ENCODE results near the gene NOTCH2. TPM values are rescaled to one million over a fixed set of nuclear protein-coding genes. Genes with fewer than 3 reads are reported as not detected.

NOTCH2 gene
- total RNA-seq, 1 experiment from 2014 or later = 27.0 TPM

- DNase-seq (ENCODE audit: low spot score) = no peak
Measured at GRCh38 chr1:119975006-119975405, 94.5 kb downstream of the NOTCH2 start.

- no peak for DNase-seq (ENCODE audit: low spot score)
Measured at GRCh38 chr1:119974013-119974412, 95.4 kb downstream of the NOTCH2 start.

GRCh38 chr1:119971710-119972570 lies 97.5 kb downstream of the NOTCH2 start:
- no peak for DNase-seq (ENCODE audit: low spot score)

GRCh38 chr1:119968601-119969000 lies 100.9 kb downstream of the NOTCH2 start:
- peak; percentile 51 for DNase-seq (ENCODE audit: low spot score)

DNA sequence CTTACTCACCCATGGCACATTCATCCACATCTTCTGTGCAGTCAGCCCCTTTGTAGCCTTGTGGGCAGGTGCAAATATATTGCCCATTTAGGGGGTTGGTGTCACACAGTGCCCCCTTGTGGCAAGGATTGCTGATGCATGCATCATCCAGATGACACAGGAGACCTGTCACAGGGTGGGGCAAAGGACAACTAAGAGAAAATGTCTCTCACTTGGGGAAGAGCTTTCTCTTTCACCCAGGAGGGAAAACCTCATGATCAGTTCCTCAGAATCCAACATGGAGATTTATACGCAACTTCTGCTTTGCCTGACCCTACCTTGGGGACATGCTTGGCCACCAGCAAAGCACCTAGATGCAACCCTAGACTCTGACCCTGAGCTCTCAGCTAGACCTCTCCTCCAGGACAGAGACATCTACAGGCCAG lies 101.4 kb downstream of the NOTCH2 start:
- DNase-seq (ENCODE audit: low spot score) = peak; percentile 86

- no peak for DNase-seq (ENCODE audit: low spot score)
Measured at GRCh38 chr1:119966681-119967080, 102.8 kb downstream of the NOTCH2 start.

GRCh38 chr1:119966020-119966419 lies 103.4 kb downstream of the NOTCH2 start:
- no peak for DNase-seq (ENCODE audit: low spot score)

DNA sequence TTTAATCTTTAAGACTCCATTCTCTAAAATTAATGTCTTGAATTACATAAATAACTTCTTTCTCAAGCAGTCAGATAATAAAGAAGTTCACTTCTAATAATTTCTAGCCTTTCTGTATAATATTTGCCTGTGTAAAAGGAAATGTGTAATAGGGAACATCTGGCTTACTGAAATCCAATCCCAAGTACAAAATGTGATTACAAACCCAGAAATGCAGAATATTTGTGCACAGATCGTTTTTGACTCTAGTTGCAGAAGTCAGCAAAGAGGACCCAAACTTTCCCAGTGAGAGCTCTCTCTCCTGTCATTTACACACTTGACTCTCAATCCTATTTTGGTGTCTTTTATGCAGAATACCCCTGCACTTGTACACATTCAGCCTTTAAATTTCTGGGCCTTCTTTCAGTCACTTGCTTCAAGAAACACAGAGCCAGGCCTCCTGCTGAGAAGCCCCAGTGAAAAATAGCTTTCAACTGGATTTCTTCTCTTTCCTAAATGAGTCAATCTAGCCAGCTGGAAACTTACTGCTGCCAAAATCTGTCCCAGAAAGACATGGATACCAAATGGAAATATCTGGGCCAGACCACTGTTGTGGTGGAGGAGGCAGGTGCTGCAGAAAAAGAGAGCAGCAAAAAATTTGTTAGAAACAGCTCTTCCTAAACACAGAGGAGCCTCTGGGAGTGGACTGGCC lies 104.6 kb downstream of the NOTCH2 start:
- DNase-seq (ENCODE audit: low spot score) = no peak

- DNase-seq (ENCODE audit: low spot score) = no peak
Measured at GRCh38 chr1:119962296-119962968, 107.0 kb downstream of the NOTCH2 start.

GRCh38 chr1:119960501-119960900 lies 109.0 kb downstream of the NOTCH2 start:
- no peak for DNase-seq (ENCODE audit: low spot score)

- DNase-seq (ENCODE audit: low spot score) = no peak
Measured at GRCh38 chr1:119959268-119960220, 109.9 kb downstream of the NOTCH2 start.

DNA sequence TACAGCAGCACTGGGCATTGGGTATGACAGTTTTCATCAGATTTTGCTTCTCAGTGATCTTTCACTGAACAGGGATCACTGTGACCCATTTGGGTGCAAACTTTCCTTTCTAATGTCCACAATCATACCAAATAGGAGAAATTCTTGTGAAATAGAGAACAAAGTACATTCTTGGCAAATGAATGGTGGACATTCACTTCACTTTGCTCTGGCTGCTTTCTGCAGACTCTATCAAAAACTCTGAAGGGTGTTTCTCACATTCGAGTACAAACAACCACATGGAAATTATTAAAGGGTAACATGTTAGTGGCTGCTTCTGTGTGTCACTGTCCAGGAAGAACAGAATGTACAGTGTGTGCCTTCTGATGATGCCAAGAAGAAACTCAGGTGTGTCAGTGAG lies 111.2 kb downstream of the NOTCH2 start:
- DNase-seq (ENCODE audit: low spot score) = no peak

- no peak for DNase-seq (ENCODE audit: low spot score)
Measured at GRCh38 chr1:119956306-119956705, 113.2 kb downstream of the NOTCH2 start.

- no peak for DNase-seq (ENCODE audit: low spot score)
Measured at GRCh38 chr1:119954476-119955422, 114.7 kb downstream of the NOTCH2 start.

DNA sequence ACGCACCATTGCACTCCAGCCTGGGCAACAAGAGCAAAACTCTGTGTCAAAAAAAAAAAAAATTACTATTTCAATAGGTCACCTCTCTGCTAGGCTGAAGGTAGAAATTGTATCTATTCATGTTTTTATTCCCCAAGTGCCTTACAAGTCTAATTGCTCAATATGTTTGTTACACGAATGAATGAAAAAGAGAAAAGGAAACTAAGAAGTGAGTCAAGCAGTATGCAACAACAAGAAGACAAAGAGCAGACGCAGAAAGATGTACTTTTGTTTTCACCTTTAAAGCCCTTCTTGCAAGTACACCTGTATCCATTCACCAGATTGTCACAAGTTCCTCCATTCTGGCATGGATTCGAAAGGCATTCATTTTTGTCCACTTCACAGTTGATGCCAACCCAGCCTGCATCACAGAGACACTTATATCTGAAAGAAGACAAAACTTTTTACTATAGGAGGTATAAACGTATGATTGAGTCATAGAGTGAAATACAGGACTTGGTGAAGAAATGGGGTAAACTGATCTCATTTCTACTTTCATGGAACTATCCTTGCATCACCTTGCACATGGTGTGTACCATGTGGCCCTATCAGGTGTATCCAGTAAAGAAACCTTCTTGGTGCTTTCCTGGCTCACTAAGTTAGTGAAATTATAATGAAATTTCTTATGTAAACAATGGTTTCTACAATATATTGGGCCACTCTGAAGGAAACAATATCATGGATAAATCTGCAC lies 116.0 kb downstream of the NOTCH2 start:
- DNase-seq (ENCODE audit: low spot score) = no peak

DNA sequence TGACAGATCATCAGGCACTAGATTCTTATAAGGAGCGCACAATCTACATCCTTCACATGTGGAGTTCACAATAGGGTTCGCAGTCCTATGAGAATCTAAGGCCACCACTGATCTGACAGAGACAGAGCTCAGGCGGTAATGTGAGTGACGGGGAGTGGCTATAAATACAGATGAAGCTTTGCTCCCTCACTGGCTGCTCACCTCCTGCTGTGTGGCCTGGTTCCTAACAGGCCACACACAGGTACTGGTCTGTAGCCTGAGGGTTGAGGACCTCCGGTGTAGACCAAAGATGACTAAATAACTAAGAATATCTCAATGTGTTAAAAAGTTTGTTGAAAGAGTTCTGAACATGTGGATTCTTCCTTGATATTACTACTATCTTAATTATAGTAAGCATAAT lies 117.0 kb downstream of the NOTCH2 start:
- DNase-seq (ENCODE audit: low spot score) = no peak

- peak; percentile 74 for DNase-seq (ENCODE audit: low spot score)
Measured at GRCh38 chr1:119948342-119949214, 120.9 kb downstream of the NOTCH2 start.

DNA sequence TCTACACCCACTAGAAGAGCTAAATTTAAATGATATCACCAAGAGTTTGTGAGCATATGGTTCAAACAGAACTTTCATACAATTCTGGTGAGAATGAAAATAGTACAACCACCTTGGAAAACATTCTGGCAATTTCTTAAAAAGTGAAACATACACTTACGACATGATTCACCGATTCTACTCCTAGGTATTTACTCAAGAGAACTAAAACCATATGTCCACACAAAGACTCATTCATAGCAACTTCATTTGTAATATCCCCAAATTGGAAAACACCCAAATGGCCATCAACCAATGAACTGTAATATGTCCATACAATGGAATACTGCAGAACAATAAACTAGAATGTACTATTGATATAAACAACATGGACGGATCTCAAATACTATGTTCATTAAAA lies 122.0 kb downstream of the NOTCH2 start:
- no peak for DNase-seq (ENCODE audit: low spot score)

Measured in HT-29 (cell line).